ENCODE data around the gene TARBP1. TPM values are rescaled to one million over a fixed set of nuclear protein-coding genes. Genes with fewer than 3 reads are reported as not detected.

Gene TARBP1
- total and polyA plus RNA-seq, 2 of the 13 experiments (the other 11 are each of a cell fraction or from before 2014, with no cell fraction given), result 37.7 to 67.0 TPM

DNA sequence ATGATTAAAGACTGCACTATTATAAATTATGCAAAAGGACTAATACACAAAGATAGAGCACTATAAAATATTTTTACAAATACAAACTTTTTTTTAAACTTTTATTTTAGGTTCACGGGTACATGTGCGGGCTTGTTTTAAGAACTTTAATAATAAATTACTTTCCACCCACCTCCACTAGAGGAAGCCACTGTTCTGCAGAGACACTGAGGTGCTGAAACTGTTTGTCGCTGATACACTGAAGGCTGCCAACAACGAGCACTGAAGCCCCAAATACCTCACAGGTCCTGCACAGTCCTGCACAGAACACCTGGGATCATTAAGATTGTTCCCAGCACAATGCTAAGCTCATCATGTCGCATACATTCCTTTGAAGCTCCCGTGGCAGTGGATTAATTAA is 85.8 kb downstream of the TARBP1 start:
- Histone ChIP-seq H3K4me3 (replicated peaks in 1 of 3; ENCODE audit: insufficient read depth in 1 of 3, low read depth in 2 of 3, low read length in 3 of 3) (no peak overlapping the region), H3K9ac (ENCODE audit: insufficient read depth, low read depth, low read length) (no peak overlapping the region), H4K20me1 (ENCODE audit: insufficient read depth, low read length) (no peaks in the 10 kb centered on the region; the same call in 1 of the 2 replicates), H3K4me2 (ENCODE audit: low read depth, low read length) (no peak overlapping the region), H3K4me1 (ENCODE audit: insufficient read depth, low read length) (peaks cover 19% of the 10 kb centered on the region), H3K36me3 (replicated peaks in 1 of 2; ENCODE audit: control insufficient read depth in 1 of 2, insufficient read depth in 2 of 2, low read length in 2 of 2) (peaks cover 8 to 25% of the 10 kb centered on the region in 2 experiments; a peak in 4 of 5 replicates), H3K27ac (ENCODE audit: extremely low read length, insufficient read depth, low read length) (no peak overlapping the region), H3K79me2 (ENCODE audit: insufficient read depth, low read length) (no peaks in the 10 kb centered on the region), H3K27me3 (ENCODE audit: control insufficient read depth in 1 of 2, insufficient read depth in 2 of 2, low read length in 2 of 2) (no peaks in the 10 kb centered on the region), H3K9me3 (ENCODE audit: low read length) (no peaks in the 10 kb centered on the region), H2AFZ (ENCODE audit: low read length) (no peak overlapping the region)
- in situ Hi-C loops (cut with HindIII; ENCODE audit: extremely low pct_ligation_motif_present, low pct_unique_long_range_greater_than_20kb), result no loop called here
- no peak for ATAC-seq
- intact Hi-C loops (cut with micrococcal nuclease; ENCODE audit: unreplicated experiment), result no loop called here
- DNase-seq (ENCODE audit: low spot score), result no peak
- no peak for FAIRE-seq
- no peak for TF ChIP-seq CAMTA2 (CRISPR knock-in tag; IDR thresholded peaks at IDR 0.05; ENCODE audit: borderline replicate concordance)
- peak; percentile 3; the same call in 1 of the 2 replicates for TF ChIP-seq STAG1 (CRISPR knock-in tag; IDR thresholded peaks at IDR 0.05)
- BruUV-seq (replicated peaks), result no TSS peak
- 95% methylated on average over 6 of the region's 6 CpGs for WGBS (ENCODE audit: low lambda C conversion rate)
- ChIA-PET POLR2A (no interaction called here), CTCF (ENCODE audit: low intra/inter-chr PET ratio, low total read pairs) (no interaction called here)

DNA sequence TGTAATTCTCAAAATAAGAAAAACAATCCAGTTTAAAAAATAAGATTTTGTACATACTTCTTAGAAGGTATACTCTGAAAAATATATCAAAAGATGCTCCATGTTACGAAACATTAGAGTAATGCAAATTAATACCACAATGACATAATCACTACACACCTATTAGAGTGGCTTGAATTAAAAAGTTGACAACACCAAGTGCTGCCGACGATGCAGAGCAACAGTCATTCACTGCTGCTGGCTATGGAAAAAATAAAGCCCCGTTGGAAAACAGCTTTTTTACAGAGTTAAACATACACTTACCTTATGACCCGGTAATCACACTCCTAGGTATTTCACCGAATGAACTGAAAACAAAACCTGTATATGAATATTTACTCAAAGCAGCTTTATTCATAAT is 90.9 kb downstream of the TARBP1 start:
- ATAC-seq (no peak), DNase-seq (ENCODE audit: low spot score) (no peak), FAIRE-seq (no peak)
- intact Hi-C loops (cut with micrococcal nuclease; ENCODE audit: unreplicated experiment) (no loop called here), in situ Hi-C loops (cut with HindIII; ENCODE audit: extremely low pct_ligation_motif_present, low pct_unique_long_range_greater_than_20kb) (no loop called here)
- H3K36me3 ChIP-seq (replicated peaks in 1 of 2; ENCODE audit: control insufficient read depth in 1 of 2, insufficient read depth in 2 of 2, low read length in 2 of 2), result peaks cover 4 to 22% of the 10 kb centered on the region in 2 experiments
- peaks cover 34% of the 10 kb centered on the region for H3K4me1 ChIP-seq (ENCODE audit: insufficient read depth, low read length)
- CTCF ChIA-PET (ENCODE audit: low intra/inter-chr PET ratio, low total read pairs), result no interaction called here
- no peaks in the 10 kb centered on the region for H3K9me3 ChIP-seq (ENCODE audit: low read length)
- BruUV-seq (replicated peaks), result no TSS peak
- POLR2A ChIA-PET, result interaction anchor here (1.2 kb wide), 1 partner anchor 15 kb away, joined by 3 read pairs; the partner anchor contains the start of gene COA6
- H3K4me2 ChIP-seq (ENCODE audit: low read depth, low read length), result no peak overlapping the region
- H3K4me3 ChIP-seq (replicated peaks in 1 of 3; ENCODE audit: insufficient read depth in 1 of 3, low read depth in 2 of 3, low read length in 3 of 3), result no peak overlapping the region
- no peaks in the 10 kb centered on the region; the same call in 1 of the 2 replicates for H4K20me1 ChIP-seq (ENCODE audit: insufficient read depth, low read length)
- peaks cover 4% of the 10 kb centered on the region for H3K79me2 ChIP-seq (ENCODE audit: insufficient read depth, low read length)
- no peak overlapping the region for H2AFZ ChIP-seq (ENCODE audit: low read length)
- H3K27ac ChIP-seq (ENCODE audit: extremely low read length, insufficient read depth, low read length), result no peak overlapping the region
- no peak overlapping the region for H3K9ac ChIP-seq (ENCODE audit: insufficient read depth, low read depth, low read length)
- peak; percentile 49; the same call in 1 of the 2 replicates for TF ChIP-seq ZNF7 (CRISPR knock-in tag; IDR thresholded peaks at IDR 0.05)
- TF ChIP-seq GATAD2A (CRISPR knock-in tag; IDR thresholded peaks at IDR 0.05), result no peak
- no peaks in the 10 kb centered on the region for H3K27me3 ChIP-seq (ENCODE audit: control insufficient read depth in 1 of 2, insufficient read depth in 2 of 2, low read length in 2 of 2)
- WGBS (ENCODE audit: low lambda C conversion rate), result 70% methylated on average over 6 of the region's 6 CpGs
